K562 (cell line): ENCODE data around the gene KLHL35. TPM values are rescaled to one million over a fixed set of nuclear protein-coding genes. Genes with fewer than 3 reads are reported as not detected.

Source experiments
- BRD9 ChIP-seq: fragments of 450-650 bp; IDR thresholded peaks from 2 replicates; pipeline ENCODE4 v1.6.1; 2018; ENCODE audit warnings: low read depth; ENCODE audit not compliant: partially characterized antibody
- EZH2 ChIP-seq: IDR thresholded peaks from 2 replicates; pipeline ENCODE4 v1.6.1; 2012; ENCODE audit warnings: low read depth, mild to moderate bottlenecking, inconsistent platforms, low read length, borderline replicate concordance
- HSF4 ChIP-seq: fragments of 250-450 bp; sonication (Bioruptor Pico); IDR thresholded peaks from 2 replicates; pipeline ENCODE4 v2.1.2; 2022; ENCODE audit warnings: mild to moderate bottlenecking, moderate library complexity, borderline replicate concordance
- TRIM24 ChIP-seq, 2 experiments: fragments of 450-650 bp; IDR thresholded peaks; 2 replicates each; pipeline ENCODE4 v1.6.1; 2016
- ZFX ChIP-seq: sonication (generic); formaldehyde crosslinking; IDR thresholded peaks from 2 replicates; pipeline ENCODE4 v1.8.0; 2022; ENCODE audit warnings: mild to moderate bottlenecking, missing genetic modification reagents, moderate library complexity
- ZNF239 ChIP-seq: fragments of 250-450 bp; sonication (Bioruptor Pico); IDR thresholded peaks from 2 replicates; pipeline ENCODE4 v1.4.0; 2020; ENCODE audit warnings: mild to moderate bottlenecking
- polyA plus RNA-seq, 8 experiments: library from polyadenylated mRNA; depleted of rRNA in 4 of 8; stranded (reverse) in 5 of 8; unstranded in 3 of 8; fragments of >200 nt; fragmentation: Nextera tagmentation in 2 of 8; fragmentation: Illumina TruSeq in 1 of 8; extraction: Ambion mirVana in 2 of 8; extraction: Trizol in 1 of 8; gene quantifications; 2 replicates each; pipeline versions ENCODE4 v1.2.1 to v1.2.3, GENCODE V29; 2011 to 2014; ENCODE audit warnings: inconsistent platforms in 1 of 8, missing spikeins in 1 of 8
- total RNA-seq, 7 experiments: library from RNA; depleted of rRNA in 6 of 7; stranded (reverse); fragments of >200 nt in 6 of 7; fragmentation: Illumina TruSeq in 2 of 7; extraction: Trizol in 2 of 7; gene quantifications; 2 replicates each; pipeline versions ENCODE4 v1.2.1 to v1.2.3, GENCODE V29; 2011 to 2021; ENCODE audit warnings: low replicate concordance in 1 of 7
- TF ChIP-seq, protein P1 (sequence below): fragments of 450-650 bp; formaldehyde crosslinking; IDR thresholded peaks from 2 replicates; pipeline ENCODE4 v1.4.0; 2020; ENCODE audit warnings: mild to moderate bottlenecking
- TF ChIP-seq, protein P2 (sequence below), 3 experiments: fragments of 200-800 bp in 1 of 3; sonication (Bioruptor generic) in 1 of 3; sonication (generic) in 1 of 3; formaldehyde crosslinking in 1 of 3; IDR thresholded peaks; 2 replicates each; pipeline versions ENCODE4 v1.6.1 to v1.8.0; 2016 to 2022; ENCODE audit warnings: mild to moderate bottlenecking in 2 of 3, missing compliant biosample characterization in 2 of 3, missing genetic modification characterization in 2 of 3, missing genetic modification reagents in 1 of 3

Gene KLHL35
- total and polyA plus RNA-seq, 9 of the 15 experiments (the other 6 are each of a cell fraction or from before 2014, with no cell fraction given): not detected

GRCh38 chr11:75481223-75481921, 48.4 kb upstream of the KLHL35 start (continued):
- no peak for TF ChIP-seq EZH2
- no peak for TF ChIP-seq ZNF239
- TF ChIP-seq ZFX (CRISPR knock-in tag): no peak; the same call in 1 of the 2 replicates
- TF ChIP-seq TRIM24 (IDR thresholded peaks at IDR 0.05): no peak
- TF ChIP-seq, protein P1, sequence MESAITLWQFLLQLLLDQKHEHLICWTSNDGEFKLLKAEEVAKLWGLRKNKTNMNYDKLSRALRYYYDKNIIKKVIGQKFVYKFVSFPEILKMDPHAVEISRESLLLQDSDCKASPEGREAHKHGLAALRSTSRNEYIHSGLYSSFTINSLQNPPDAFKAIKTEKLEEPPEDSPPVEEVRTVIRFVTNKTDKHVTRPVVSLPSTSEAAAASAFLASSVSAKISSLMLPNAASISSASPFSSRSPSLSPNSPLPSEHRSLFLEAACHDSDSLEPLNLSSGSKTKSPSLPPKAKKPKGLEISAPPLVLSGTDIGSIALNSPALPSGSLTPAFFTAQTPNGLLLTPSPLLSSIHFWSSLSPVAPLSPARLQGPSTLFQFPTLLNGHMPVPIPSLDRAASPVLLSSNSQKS: no peak
- TF ChIP-seq, protein P2, sequence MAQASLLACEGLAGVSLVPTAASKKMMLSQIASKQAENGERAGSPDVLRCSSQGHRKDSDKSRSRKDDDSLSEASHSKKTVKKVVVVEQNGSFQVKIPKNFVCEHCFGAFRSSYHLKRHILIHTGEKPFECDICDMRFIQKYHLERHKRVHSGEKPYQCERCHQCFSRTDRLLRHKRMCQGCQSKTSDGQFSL (CRISPR knock-in tag; IDR thresholded peaks at IDR 0.05): 0 out of 2 replicates have a peak, but pooled peaks have one; percentile 21
- TF ChIP-seq, protein P2 (tag; IDR thresholded peaks at IDR 0.05): no peak
- no peak for TF ChIP-seq HSF4
- TF ChIP-seq BRD9: no peak
